Testis (tissue), 2 donors: ENCODE measurements around the gene ACSM6.

ENCODE experiments used
- POLR2A ChIP-seq: fragments of 450-650 bp; IDR thresholded peaks from one replicate; pipeline ENCODE4 v1.6.1; 2017; ENCODE audit warnings: antibody characterized with exemption, mild to moderate bottlenecking, moderate library complexity
- TF ChIP-seq, protein P1 (sequence below), 3 experiments: fragments of 450-650 bp in 2 of 3; fragments of 200-600 bp in 1 of 3; sonication (generic) in 1 of 3; IDR thresholded peaks; one replicate each; pipeline ENCODE4 v1.5.1; 2016 to 2019; ENCODE audit warnings: antibody characterized with exemption in 3 of 3, mild to moderate bottlenecking in 2 of 3, moderate library complexity in 1 of 3

DNA sequence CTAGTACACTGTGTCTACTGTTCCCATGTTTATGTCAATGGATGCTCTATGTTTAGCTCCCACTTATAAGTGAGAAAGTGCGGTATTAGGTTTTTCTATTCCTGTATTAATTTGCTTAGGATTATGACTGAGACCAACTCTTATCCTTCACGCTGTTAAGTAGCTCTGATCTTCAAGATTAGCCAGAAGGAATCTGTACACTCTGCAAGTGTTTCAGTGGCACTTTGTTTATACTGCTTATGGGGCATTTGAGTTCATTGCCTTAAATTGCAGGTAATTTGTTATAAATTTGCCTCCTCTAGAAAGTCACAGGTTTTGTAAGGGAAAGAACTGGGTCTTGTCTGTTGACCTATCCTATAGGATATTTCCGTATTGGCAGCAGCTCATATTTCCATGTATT, 6.4 kb upstream of the ACSM6 start:
- TF ChIP-seq, protein P1, sequence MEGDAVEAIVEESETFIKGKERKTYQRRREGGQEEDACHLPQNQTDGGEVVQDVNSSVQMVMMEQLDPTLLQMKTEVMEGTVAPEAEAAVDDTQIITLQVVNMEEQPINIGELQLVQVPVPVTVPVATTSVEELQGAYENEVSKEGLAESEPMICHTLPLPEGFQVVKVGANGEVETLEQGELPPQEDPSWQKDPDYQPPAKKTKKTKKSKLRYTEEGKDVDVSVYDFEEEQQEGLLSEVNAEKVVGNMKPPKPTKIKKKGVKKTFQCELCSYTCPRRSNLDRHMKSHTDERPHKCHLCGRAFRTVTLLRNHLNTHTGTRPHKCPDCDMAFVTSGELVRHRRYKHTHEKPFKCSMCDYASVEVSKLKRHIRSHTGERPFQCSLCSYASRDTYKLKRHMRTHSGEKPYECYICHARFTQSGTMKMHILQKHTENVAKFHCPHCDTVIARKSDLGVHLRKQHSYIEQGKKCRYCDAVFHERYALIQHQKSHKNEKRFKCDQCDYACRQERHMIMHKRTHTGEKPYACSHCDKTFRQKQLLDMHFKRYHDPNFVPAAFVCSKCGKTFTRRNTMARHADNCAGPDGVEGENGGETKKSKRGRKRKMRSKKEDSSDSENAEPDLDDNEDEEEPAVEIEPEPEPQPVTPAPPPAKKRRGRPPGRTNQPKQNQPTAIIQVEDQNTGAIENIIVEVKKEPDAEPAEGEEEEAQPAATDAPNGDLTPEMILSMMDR (IDR thresholded peaks at IDR 0.05): no peak
- TF ChIP-seq POLR2A: no peak
